HG02840 (cell line): Measurements from ENCODE around the gene EPB41L4B.
"Not testable (repeated sequence)": the region's sequence is repeated elsewhere in the genome, so short reads cannot be mapped to it uniquely, and the experiment has no call there.

ENCODE experiments used
- ATAC-seq: cut with Tn5 transposase; IDR thresholded peaks from one replicate; pipeline ENCODE4 v1.9.1; 2021; ENCODE audit warnings: mild to moderate bottlenecking, moderate library complexity, moderate number of reproducible peaks; ENCODE audit not compliant: unreplicated experiment, low FRiP score

The EPB41L4B gene

DNA sequence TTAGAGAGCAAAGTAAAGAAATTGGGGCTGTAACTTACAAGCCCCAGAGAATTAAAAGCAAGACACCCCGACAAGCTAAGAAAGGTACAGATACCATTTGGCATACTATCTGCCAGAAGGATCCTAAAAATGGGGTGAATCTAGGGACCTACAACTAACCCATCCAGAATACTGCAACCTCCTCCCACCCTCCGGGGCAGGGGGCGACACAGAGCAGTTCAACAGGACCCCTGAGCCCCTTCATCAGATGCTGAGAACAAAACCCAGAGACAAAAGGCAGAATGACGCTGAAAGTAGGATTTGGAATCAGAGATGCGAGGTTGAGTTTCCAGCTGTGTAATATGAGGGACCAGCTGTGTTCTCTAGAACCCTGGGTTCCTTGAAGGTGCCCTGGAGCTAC is 71.2 kb downstream of the EPB41L4B start:
- no peak for ATAC-seq

DNA sequence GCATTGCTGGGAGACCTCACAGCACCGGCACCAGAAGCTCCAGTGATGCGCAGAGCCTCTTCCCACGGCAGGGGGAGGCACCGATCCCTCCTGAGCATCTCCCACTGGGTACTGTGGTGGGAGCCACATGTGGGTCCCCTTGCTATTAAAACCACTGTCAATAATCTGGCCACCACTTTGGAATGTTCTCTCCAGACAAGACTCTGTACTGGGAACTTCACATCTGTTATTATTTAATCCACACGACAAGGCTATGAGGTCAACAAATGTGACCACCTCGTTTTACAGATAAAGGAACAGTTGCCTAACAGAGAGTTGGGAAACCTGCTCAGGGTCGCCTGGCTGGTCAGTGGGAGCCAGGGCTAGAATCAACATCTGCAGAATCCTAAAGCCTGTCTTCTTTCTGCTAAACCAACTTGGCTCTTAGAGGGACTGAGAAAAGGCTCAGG is 72.7 kb downstream of the EPB41L4B start:
- no peak for ATAC-seq

DNA sequence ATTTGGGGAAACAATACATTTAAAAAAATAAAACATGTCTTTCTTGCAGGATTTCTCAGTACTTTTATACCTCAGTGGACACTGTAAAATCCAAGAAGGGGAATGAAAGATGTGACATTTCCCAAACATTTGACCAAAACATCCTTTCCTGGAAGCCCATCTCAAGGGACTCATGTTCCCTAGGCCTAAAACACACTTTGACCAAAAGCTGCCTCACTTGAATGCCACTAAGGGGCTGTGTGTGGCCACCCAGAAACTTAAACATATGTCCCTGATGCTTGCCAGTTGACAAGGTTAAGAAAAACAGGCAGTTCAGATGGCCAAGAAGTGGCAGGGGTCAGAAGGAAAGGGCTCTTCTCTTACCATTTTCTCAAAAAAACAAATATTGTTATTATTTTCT is 73.6 kb downstream of the EPB41L4B start:
- ATAC-seq, result no peak

DNA sequence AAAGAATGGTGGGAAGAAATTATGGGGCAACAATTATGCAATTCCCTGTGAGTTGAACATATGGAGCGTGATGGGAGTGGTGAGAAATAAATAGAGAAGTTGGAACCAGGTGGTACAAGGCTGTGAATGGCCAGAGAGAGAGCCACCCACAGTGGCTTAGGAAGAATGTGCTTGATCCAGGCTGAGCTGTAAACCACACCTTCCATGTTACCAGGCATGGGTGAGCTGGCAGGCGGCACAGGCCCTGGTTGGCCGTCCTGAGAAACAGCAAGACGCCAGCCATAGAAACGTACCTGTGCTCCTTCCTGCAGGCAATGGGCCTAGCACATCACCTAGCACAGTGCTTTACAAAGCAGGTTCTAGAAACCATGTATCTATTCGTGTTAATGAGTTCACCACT is 74.3 kb downstream of the EPB41L4B start:
- no peak for ATAC-seq

DNA sequence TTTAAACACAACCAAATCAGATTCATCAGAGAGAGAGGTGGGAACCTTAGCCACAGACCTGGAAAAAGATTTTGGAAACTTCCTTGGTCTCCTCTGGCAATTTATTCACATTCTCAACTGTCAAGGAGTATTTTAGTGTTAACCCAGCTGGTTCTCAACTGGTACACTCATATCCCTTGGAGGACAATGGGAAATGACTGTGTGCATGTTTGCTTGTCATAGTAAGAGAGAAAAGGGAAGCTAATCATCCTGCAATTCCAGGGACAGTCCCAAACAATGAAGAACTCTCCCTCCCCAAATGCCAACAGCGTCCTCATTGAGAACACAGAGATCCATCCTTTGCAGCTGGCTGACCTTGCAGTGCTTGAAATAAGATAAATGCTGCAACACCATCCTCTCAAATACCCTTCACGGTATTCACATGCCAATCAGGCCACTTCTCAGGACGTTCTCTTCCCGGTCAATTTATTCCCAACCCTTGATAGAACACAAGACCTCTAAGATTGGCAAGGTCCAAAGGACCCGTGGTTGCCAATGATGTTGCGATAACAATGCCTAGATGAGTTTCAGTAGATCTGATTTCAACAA is 75.5 kb downstream of the EPB41L4B start:
- ATAC-seq, result no peak

DNA sequence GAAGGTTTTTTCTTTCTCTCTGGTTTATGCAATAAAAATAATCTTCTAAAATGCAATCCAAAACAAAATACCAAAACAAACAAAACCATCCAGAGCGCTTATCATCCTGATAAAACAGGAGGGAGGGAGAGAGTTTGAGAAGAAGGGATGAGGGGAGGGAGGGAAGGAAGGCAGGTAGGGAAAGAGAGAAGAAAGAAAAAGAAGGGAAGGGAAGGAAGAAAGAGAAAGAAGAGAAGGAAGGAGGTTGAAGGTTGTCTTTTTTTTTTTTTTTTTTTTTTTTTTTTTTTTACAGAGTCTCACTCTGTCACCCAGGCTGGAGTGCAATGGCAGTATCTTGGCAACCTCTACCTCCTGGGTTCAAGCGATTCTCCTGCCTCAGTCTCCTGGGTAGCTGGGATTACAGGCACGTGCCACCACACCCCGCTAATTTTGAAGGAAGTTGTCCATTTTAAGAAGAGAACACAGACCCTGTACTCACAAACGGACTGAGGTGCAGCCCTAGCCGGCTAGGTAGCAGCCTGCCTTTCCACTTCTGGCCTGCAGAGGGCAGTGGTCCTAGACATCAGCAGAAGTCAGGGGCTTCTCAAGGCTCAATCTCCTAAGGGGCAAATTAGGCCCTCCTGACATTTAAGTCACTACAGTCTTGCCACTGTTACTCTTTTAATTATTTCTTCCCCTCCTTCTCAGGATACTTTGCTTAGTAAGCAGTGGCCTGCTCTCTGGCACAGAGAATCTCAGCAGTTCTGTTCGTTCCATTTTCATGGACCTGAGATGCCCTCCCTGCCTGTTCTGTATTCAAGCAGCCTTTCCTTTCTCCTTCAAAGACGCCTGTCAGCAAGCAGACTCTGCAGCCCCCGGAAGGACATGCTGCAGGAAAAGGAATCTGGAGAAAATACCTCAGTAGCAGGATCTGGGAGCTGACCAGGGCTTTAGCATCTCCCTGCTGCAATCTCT is 76.4 kb downstream of the EPB41L4B start:
- peak; percentile 65 for ATAC-seq

DNA sequence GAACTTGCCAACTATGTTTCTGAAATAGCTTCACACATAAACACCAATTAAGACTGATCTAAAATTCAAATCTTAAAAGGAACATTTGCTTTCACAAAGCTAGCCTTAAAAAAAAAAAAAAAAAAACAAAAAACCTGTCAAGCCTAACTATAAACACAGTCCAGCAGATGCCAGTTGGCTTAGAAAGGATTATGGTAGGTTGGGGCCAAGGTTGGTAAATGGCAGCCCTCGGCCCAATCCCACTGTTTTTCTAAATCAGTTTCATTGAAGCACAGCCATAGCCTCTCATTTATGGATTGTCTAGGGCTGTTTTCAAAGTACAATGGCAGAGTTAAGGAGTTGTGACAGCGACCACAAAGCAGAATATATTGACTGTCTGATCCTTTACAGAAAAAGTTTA is 78.1 kb downstream of the EPB41L4B start:
- no peak for ATAC-seq

DNA sequence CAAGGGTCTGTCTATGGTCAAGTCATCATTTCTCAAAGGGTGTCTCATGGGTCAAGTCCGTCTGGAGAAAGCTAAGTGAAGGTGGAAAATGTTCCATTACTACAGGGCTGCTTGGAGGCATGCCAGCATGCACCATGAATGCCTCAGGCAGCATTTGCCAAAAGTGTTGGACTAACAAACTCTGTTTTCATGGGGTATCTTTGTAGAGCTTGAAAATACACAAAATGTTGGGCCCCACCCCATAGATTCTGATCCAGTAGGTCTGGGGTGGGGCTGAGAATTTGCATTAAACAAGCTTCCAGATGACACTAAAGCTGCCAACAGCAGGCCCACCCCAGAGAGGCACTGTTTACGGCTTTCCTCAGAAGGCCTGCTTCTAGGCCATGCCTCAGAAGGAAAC is 78.8 kb downstream of the EPB41L4B start:
- ATAC-seq, result no peak

DNA sequence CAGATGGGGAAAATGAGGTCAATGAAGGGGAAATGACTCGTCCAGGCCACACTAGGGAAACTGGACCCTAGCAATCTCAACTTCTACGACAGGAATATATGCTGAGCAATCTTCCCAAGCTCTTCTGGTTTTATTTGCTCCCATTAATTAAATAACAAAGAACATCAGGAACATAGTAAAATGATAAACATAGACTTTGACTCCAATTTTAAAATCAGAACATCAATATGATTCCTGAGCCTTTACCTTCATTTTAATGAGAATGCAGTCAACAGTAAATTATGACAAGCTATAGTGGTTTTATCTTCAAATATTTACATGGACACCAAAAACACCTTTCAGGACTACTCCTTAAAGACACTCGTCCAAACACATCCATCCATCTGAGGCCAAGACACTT is 79.7 kb downstream of the EPB41L4B start:
- ATAC-seq, result no peak

DNA sequence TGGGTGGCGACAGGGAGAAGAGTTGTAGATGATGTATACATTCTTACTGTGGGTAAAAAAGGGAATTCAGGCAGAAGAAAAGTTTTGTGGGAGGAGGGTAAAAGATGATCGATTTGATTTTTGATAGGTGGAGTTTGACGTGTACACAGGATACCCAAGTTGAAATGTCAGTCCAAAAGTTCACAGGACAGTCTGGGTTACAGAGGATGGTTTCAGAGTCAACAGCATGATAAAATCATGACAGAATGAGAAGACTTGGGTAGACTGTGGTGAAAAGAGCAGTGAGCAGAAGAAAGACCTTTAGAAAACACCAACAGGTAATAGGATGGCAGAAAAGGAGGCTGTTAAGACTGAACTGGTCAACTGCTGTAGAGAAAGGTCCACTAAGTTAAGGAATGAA is 81.6 kb downstream of the EPB41L4B start:
- ATAC-seq, result no peak

DNA sequence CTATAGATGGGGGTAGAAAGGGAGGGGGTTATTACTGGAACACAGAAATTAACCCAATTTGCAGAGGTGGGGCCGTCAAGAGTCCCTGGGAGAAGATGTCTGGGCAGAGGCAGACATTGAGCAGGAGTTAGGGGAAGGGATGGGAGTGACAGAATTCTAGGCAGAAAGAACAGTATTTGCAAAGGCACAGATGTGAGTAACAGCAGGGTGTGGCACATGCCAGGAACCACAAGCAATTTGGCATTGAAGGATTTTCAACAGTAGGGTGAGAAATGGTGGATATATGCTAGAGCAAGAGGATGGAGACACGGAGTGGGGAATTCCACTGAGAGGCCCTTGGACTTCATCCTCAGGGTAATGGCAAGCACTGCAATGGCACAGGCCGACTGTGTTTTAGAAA is 82.2 kb downstream of the EPB41L4B start:
- no peak for ATAC-seq

DNA sequence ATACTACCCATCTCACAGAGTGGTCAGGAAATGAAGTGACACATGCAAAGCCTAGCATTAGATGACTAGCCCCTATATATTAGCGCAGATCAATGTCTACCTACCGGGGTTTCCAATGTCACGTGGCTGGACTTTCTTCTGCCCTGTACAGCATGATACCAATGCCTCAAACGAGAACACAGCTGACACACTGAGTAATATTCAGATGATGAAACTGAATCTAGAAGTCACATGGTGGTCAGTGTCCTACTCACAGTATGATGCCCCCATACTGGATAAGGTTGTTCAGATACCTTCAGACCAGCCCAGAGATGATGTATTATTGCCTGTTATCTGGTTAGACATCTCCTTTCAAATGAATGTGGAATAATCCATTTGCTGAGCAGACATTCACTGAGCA is 82.7 kb downstream of the EPB41L4B start:
- no peak for ATAC-seq

DNA sequence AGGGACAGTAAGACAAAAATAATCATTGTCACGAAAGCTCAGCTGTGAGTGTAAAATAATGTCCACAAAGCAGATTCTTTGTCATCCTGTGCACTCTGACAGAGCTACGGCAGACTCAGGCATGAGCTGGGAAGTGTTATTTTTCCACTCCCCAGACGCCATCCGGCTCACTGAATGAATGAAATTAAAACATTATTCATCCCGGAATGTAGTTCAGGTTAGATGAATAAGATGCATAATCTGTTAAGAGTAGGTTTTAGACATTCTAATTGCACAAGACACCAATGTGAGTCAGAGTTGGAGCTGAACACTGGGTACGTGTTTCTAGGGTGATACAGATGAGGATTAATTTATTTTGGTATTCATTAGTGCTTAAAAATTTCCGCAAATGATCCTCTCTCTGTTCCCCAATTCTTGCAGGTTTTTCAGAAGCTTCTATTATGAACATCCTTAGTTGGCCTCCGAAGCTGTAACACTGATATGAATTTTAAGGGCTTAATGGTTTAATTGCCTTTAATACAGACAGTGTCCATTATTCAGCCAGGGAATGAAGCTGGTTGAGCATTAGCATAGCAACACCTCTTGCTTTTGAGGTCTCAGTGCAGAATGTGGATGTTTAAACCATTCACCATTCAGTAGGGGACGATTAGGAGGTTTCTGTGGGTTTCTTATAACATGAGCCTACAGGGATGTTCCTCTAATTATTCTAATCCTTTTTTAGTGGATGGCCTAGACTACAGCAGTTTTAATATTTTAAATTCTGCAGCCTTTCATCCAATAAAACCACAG is 88.2 kb downstream of the EPB41L4B start:
- ATAC-seq, result no peak

DNA sequence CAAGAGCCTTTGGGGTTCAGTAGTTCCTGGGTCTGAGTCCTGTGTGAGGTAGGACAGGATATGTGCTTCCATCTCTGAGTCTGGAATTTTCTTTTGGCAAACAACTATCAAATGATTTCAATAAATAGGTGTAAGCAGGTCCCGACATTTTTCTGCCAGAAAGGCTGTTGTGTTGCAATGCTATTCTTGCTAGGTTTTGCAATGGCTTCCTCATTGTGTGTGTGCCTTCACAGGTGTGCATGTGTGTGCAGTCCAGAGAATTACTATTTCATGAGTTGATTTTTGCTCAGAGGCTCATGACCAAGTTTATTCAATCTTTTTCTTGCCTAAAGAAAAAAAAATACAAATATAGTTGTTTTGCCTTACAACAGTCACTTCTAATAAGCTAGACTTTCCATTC is 89.3 kb downstream of the EPB41L4B start:
- no peak for ATAC-seq

DNA sequence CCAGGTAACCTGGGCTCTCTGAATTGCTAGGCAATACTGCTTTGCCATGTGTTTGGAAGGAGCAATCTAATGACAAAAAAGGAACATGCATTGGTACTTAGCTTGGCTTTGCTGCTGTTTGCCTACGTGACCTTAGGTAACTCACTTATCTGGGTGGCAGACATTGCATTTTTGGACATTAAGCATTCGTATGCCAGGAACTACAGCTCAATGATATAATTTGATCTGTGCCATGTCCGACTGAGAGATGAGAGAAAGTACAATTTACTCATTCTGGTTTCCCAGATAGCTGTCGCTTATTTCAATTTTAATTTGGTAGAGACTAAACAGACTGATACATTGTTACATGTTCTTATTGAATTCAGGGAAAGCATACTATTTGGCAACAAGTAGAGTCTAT is 90.6 kb downstream of the EPB41L4B start:
- ATAC-seq, result no peak

DNA sequence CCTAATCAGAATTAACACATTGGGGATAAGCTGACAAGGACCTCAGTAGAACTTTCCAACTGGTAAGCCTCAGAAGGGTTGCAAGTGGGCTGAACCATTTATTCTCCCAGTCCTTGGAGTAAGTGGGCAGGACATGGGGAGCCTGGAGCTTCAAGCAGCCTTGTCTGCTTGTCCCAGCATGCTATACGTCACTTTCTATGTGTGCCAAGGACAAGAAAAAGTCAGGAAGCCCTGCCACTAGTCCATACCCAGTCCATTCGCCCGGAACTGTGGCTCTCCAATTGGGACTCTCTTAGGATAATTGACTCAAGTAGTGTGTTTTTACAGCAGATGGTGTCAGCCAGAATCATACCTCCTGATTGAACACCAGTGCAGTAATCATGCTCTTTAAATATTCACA is 91.2 kb downstream of the EPB41L4B start:
- no peak for ATAC-seq

DNA sequence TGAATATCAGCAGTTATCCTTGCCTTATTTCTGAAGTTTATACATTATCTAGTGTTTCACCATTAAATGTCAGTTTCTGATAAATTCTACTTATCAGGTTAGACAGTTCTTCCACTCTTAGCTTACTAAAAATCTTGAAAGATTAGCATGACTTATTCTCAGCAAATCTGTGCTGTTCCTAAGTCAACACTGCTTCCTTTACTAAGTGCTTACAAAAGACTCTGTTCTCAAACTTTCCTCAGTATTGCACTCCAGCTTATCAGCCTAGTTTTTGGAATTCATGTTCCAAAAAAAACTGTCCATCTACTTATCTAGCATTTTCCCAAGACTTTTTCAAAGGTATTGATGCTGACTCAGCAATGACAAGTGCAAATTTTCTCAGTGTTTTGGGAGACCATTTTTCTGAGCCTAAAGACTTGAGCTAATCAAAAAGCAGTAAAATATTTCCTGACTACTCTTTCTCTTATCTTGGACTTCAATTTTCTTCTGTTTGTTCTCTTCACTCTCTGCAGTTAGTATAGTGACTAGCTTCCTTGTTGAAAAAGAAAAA is 92.7 kb downstream of the EPB41L4B start:
- no peak for ATAC-seq

DNA sequence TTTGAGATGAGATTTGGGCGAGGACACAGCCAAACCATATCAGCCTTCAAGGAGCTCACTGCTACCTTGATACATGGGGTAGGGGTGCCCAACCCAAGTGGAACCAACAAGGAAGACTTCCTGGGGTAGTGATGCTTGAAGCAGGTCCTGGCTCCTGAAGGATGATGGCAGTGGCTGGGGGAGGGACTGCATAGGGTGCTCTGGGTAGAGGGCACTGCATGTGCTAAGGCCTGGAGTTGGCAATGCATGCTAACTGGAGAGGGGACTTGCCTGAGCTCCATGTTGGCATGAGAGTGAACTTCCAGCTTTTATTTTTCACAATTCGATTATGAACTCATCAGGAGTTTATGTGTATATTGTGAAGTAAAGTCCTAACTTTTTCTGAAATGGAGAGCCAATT is 95.2 kb downstream of the EPB41L4B start:
- no peak for ATAC-seq

DNA sequence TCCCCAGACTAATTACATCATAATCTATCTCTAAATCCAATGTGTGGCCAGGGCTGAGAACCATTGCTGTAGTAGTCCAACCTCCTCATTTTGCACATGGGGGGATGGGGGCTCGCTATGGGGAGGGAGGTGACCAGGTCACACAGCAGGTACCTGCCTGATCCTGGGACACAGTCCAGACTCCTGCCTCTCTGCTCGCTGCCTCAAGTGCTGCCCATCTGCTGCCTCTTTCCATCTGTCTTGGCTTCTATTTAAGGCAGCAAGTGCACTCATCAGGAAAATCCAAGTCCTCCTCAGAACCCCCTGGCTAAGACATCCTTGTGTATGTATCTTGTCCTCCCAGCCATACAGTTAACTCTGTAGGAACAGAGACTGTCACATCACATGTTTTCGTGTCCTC is 96.1 kb downstream of the EPB41L4B start:
- no peak for ATAC-seq

DNA sequence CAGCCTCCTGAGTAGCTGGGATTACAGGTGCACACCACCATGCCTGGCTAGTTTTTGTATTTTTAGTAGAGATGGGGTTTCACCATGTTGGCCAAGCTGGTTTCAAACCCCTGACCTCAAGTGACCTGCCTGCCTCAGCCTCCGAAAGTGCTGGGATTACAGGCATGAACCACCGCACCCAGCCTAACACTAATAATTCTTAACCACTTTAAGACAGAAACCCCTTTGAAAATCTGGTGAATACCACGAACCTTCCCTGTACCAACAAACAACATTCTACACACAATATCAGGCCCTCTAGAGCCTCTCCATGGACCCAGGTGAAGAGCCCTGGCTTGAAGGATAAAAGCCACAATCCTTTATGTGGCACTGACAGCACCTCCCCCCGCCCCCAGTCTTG is 102.6 kb downstream of the EPB41L4B start:
- not testable (repeated sequence) for ATAC-seq

DNA sequence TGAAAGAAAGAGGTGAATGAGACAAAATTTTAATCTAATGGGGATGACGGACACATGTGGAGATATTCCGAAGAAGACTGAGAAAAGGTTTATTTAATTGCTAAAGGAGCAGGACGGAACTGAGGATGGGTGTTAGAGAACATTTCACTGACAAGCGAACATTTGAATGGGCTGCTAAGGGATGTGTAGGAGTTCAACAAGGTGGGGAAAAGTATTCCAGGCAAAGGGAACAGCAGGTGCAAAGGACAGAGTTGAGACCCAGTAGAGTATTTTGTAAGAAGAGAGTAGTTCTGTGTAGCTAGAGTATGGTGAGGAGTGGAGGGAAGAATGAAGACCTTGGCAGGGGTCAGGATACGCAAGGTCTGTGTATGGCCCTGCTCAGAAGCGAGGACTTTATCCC is 106.4 kb downstream of the EPB41L4B start:
- no peak for ATAC-seq
